Dermis microvascular lymphatic vessel endothelial cell (primary cell): ENCODE measurements around the gene LIN52. TPM values are rescaled to one million over a fixed set of nuclear protein-coding genes. Genes with fewer than 3 reads are reported as not detected.

ENCODE experiments used
- total RNA-seq: library from RNA; depleted of rRNA; stranded (reverse); fragments of >200 nt; gene quantifications from 2 replicates; pipeline ENCODE4 v1.2.1, GENCODE V29; 2014

LIN52 gene
- total RNA-seq, 1 donor from 2014 or later = 7.7 TPM

Other genes starting within 250 kb of the LIN52 start
- gene PTGR2, start 233.1 kb upstream of the LIN52 start, total RNA-seq = 0.76 and 1.7 TPM in 2 replicates
- 43.8 and 47.5 TPM in 2 replicates for gene ZNF410, start 198.1 kb upstream of the LIN52 start, total RNA-seq
- gene FAM161B, start 134.9 kb upstream of the LIN52 start, total RNA-seq = 1.2 and 2.4 TPM in 2 replicates
- gene COQ6, start 134.7 kb upstream of the LIN52 start, total RNA-seq = 14.5 and 18.8 TPM in 2 replicates
- 5.3 and 5.9 TPM in 2 replicates for gene ENTPD5, start 65.7 kb upstream of the LIN52 start, total RNA-seq
- 0.76 and 0.77 TPM in 2 replicates for gene BBOF1, start 65.6 kb upstream of the LIN52 start, total RNA-seq
- 16.3 and 16.9 TPM in 2 replicates for gene ALDH6A1, start 503 bp upstream of the LIN52 start, total RNA-seq
- gene VSX2, start 154.5 kb downstream of the LIN52 start, total RNA-seq = not detected in 2 replicates
- gene ABCD4, start 218.0 kb downstream of the LIN52 start, total RNA-seq = 34.1 and 53.6 TPM in 2 replicates